GM15510 (cell line): ENCODE measurements around the gene ADORA1.

ENCODE experiments used
- POLR2A ChIP-seq: IDR thresholded peaks from 3 replicates; pipeline ENCODE4 v1.6.1; 2011; ENCODE audit warnings: borderline replicate concordance; ENCODE audit not compliant: insufficient read length; ENCODE audit errors: extremely low read depth

Gene ADORA1

DNA sequence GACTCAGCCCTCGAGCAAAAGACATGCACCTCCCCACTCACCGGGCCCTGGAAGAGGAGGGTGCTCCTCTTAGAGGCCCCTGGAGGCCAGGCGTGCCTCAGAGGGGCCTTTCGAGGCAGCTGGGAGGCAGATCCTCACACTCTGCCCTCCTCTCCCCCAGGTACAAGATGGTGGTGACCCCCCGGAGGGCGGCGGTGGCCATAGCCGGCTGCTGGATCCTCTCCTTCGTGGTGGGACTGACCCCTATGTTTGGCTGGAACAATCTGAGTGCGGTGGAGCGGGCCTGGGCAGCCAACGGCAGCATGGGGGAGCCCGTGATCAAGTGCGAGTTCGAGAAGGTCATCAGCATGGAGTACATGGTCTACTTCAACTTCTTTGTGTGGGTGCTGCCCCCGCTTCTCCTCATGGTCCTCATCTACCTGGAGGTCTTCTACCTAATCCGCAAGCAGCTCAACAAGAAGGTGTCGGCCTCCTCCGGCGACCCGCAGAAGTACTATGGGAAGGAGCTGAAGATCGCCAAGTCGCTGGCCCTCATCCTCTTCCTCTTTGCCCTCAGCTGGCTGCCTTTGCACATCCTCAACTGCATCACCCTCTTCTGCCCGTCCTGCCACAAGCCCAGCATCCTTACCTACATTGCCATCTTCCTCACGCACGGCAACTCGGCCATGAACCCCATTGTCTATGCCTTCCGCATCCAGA, 37.7 kb downstream of the ADORA1 start:
- TF ChIP-seq POLR2A = no peak

DNA sequence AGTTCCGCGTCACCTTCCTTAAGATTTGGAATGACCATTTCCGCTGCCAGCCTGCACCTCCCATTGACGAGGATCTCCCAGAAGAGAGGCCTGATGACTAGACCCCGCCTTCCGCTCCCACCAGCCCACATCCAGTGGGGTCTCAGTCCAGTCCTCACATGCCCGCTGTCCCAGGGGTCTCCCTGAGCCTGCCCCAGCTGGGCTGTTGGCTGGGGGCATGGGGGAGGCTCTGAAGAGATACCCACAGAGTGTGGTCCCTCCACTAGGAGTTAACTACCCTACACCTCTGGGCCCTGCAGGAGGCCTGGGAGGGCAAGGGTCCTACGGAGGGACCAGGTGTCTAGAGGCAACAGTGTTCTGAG, 38.3 kb downstream of the ADORA1 start:
- TF ChIP-seq POLR2A = no peak

DNA sequence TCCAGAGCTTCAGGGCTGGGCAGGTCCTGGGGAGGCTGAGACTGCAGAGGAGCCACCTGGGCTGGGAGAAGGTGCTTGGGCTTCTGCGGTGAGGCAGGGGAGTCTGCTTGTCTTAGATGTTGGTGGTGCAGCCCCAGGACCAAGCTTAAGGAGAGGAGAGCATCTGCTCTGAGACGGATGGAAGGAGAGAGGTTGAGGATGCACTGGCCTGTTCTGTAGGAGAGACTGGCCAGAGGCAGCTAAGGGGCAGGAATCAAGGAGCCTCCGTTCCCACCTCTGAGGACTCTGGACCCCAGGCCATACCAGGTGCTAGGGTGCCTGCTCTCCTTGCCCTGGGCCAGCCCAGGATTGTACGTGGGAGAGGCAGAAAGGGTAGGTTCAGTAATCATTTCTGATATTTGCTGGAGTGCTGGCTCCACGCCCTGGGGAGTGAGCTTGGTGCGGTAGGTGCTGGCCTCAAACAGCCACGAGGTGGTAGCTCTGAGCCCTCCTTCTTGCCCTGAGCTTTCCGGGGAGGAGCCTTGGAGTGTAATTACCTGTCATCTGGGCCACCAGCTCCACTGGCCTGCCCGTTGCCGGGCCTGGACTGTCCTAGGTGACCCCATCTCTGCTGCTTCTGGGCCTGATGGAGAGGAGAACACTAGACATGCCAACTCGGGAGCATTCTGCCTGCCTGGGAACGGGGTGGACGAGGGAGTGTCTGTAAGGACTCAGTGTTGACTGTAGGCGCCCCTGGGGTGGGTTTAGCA, 38.8 kb downstream of the ADORA1 start:
- TF ChIP-seq POLR2A = no peak

DNA sequence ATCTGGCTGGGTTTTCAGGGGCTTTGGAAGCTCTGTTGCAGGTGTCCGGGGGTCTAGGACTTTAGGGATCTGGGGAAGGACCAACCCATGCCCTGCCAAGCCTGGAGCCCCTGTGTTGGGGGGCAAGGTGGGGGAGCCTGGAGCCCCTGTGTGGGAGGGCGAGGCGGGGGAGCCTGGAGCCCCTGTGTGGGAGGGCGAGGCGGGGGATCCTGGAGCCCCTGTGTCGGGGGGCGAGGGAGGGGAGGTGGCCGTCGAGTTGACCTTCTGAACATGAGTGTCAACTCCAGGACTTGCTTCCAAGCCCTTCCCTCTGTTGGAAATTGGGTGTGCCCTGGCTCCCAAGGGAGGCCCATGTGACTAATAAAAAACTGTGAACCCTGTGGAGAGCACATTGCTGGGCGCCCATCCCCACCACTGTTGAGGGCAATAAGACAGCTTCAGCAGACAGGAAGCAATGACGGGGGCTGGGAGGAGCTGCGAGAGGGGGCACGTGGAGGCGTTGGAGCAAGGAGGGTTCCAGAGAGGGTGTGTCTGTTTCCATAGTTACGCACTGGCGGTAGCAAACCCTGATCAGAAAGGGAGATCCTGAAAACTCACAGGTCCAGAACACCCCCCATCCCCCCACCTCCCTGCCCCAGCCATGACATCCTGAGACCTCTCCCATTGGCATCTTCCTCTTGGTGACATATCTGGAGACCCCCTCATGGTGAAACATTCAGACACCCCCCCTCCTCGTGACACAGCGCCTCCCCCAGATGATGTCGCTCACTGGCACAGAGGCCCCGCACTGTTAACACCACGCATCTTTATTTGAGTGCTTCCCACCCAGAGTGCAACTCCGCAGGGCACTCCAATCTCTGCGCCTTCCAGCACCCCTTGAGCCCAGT, 39.7 kb downstream of the ADORA1 start:
- no peak for TF ChIP-seq POLR2A

DNA sequence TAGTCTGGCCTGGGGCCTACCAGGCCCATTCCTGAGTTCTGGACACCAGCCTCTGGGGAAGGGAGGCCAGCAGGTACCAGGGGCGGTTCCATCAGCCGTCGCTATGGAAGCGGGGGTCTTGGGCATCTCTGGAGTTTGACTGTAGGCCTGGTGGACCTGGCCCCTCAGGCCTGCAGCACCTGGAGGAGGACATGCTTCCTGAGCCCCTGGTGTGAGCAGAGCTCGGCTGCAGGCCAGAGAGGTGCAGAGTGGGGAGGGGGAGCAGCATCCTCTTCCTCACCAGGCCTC, 40.3 kb downstream of the ADORA1 start:
- no peak for TF ChIP-seq POLR2A

DNA sequence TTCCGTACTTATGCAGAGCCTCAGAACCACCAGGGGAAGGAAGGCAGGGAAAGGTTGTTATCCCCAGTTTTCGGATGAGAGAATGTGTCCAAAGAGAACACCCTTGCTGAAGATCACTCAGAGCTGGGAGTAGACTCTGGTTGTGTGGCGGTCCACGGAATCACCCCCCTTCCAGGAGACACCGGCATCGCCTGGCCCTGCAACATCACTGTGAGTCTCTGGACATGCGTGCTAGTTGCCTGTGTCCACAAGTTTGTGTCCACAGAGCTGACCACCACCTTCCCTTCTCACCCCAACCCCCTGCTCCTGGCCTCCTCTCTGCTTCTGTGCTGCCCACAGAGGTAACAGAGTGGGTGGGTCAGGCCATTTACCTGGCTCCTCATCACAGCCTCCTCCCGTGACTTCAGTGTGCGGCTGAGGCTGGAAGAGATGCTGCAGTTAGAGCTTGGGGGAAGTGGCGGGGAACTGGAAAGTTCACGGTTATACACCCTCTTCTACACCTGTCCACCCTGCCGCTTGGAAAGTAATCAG, 40.8 kb downstream of the ADORA1 start:
- no peak for TF ChIP-seq POLR2A

DNA sequence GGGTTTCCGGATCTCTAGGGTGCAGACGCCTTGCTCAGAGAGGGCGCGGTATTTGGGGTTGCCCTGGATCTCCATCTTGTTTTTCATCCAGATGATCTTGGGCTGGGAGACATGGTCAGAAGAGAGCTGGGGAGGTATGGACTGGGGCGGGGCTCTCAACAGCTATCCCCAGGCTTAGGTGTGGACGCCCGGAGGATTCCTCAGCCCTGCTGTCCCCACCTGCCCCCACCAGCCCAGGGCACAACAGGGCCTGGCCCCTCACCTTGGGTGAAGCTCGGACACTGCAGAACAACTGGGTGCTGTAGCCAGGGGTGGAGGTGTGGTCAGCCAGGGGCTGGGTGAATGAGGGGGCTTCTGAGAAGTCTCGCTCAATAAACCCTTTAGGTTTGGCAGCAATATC, 41.5 kb downstream of the ADORA1 start:
- no peak for TF ChIP-seq POLR2A

DNA sequence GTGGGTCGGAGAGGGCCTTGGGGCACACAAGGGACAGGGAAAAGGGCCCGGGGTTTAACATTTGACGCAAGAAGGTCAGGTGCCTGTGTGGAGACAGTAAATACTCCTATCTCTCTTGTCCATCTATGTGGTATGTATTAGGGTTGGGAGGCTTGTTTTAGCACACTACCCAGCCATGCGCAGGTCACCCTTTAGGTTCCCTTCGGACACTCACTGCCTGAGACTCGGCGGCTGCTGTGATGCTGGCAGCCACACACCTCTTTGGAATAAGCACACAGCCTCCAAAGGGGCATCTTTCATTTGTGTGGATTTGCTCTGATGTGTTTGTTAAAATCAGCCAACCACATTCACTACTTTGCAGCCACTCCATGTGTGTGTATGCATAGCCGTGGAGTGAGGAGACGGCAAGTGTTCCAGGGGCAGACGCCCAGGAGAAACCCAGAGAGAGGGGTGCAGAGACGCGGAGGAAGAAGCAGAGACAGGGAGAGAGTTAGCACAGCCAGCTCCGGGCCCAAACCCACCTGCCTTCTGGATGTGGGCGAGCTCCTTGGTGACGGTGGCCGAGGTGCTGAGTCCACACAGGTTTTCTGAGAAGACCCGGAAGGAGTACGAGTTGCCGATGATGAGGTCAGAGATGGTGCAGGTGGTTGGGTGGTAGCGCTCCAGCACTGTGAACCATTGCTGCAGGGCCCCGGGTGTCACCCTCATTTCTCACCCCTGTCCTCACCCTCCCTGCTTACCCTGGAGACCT, 42.4 kb downstream of the ADORA1 start:
- no peak for TF ChIP-seq POLR2A

DNA sequence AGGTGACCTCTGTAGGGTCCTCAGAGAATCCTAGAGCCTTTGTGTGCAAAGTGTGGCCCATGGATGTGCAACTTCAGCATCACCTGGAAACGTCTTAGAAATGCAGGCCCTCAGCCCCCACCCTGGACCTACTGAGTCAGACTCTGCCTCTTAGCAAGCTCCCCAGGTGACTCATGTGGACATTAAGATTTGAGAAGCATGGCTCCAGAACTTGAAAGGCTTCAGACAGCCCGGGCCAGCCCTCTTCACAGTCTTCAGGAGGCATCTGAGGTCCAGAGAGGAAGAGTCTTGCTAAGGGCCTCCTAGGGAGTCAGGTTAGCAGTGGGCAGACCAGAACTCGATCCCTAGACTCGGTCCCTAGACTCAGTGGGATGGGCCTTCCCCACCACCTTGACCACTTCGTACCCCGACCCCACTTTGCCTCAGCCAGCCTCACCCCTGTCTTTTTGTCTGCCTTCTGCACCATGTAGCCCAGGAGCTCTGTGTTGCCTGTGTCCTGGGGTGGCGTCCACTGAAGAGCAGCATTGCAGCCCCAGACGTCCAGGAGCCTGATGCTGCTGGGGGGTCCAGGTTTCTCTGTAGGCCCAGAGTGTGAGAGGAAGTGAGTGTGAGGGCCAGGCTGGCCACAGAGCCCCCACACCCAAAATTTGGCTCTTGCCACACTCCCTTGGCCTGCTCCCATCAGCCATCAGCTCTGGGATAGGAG, 43.3 kb downstream of the ADORA1 start:
- TF ChIP-seq POLR2A = no peak

DNA sequence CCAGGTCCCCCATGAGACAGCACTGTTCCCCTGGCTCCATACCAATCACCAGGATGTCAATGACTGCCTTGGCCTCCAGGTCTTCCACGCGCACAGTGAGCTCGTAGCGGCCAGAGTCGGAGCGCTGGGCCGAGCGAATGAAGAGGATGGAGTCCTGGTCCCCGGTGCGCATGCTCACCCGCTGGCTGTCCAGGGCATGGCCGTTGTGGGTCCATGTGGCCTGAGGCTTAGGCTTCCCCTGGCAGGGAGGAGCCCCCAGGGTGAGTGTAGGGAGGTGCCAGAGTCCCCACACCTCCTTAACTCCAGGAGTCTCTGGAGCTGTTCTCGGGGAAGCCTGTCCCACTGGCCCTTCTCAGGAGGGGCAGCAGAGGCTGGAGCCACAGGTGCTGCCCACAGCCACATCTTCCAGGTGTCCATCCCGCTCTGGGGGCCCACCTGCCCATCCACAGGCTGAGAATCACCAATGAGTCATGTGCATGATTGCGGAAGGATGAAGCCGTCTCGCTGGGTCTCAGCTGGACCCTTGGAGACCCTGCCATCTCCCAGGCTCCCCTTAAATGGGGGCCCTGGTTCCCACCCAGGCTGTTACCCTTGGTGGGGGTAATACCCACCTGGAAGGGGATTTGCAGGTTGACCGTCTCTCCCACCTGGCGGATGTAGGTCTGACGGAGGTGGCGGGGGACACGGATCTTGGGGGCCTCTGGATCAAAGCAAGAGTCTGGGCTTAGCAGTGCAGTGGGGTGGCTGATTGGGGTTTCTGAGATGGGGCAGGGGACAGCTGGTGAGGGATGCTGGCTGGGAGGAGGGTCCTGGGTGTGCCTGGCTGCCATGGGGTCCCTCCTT, 44.0 kb downstream of the ADORA1 start:
- TF ChIP-seq POLR2A = no peak

DNA sequence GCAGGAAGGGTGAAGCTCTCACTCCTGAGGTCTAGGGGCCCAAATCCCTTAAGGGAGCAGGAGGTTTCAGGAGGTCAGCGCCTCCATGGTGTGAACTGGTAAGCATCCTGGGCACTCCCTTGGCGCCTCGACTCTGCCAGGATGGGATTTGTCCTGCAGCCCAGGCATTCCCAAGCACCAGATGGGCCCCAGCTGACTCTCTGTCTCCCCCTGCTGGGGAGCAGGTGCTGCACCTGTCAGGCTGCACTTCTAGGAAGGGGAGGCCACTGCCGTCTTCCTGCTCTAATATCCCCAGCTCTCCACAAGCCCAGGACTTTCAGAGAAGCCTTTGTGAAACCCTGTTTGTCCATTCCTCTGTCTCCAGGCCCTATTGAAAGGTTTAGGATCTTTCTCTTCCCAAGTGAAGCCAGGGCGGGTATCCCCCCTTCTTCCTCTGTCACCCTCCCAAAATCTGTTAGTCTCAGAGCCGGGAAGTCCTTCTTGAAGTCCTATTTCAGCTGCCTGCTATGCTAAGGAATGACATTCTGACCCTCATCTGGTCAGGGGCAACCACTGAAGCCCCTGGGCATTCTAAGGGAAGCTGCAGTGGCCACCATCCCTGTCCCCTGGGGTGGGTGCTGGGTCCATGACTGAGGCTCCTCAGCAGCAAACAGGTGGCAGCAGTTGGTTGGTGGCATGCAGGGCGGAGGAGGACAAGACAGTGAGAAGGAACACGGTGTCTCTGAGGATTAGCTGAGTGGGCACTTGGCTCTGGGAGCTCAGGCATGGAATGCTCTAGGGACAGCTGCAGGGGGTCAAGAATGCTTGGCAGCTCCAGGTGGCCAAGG, 44.9 kb downstream of the ADORA1 start:
- no peak for TF ChIP-seq POLR2A

DNA sequence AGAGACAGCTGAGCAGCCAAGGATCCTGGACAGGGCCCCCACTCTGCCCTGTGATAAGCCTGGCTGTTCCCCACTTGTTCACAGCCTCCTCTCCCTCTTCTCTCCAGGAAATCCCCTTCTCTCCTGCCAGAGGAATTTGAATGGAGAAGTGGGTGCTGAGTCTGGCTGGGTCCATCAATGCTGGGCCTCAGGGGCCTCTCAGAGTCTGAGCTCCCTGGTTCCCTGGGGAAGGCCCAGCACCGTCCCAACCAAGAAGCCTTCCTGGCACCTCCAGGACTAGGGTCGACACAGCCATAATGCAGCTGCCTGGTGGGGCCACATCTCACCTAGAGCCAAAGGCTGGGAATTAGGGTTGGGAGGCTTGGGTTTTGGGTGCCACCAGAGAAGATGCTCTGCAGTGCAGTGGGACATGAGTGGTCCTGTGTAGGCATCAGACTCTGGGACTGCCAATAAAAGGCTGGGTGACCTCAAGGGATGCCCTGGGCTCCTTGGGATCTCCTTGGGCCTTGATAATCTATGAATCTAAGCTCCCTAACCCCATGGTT, 45.6 kb downstream of the ADORA1 start:
- TF ChIP-seq POLR2A = no peak
